Transverse colon (tissue), 4 donors: Measurements from ENCODE around the gene ZBTB5. TPM values are rescaled to one million over a fixed set of nuclear protein-coding genes. Genes with fewer than 3 reads are reported as not detected.

ENCODE experiments used
- DNase-seq: peaks from one replicate; pipeline ENCODE4 v3.0.0-alpha.2; 2019
- H3K27ac ChIP-seq, 4 donors: fragments of 200-600 bp; sonication (generic); 2 replicates each; pipeline ENCODE4 v1.5.1; 2016 to 2018; ENCODE audit warnings: inconsistent platforms in 4 of 4
- H3K27me3 ChIP-seq: fragments of 200-600 bp; sonication (generic); 2 replicates; pipeline ENCODE4 v1.5.1; 2017; ENCODE audit warnings: inconsistent platforms
- H3K36me3 ChIP-seq, 4 donors: fragments of 200-600 bp; sonication (generic); 2 replicates each; pipeline ENCODE4 v1.5.1; 2017 to 2019; ENCODE audit warnings: inconsistent platforms in 4 of 4
- H3K4me1 ChIP-seq, 4 donors: fragments of 200-600 bp; sonication (generic); 2 replicates each; pipeline ENCODE4 v1.5.1; 2017 to 2020; ENCODE audit warnings: inconsistent platforms in 4 of 4
- H3K4me3 ChIP-seq, 4 donors: fragments of 200-600 bp; sonication (generic); 1 replicate in 1 of 4; 2 replicates in 3 of 4; pipeline versions ENCODE4 v1.5.1 to v1.6.1; 2017 to 2019; ENCODE audit warnings: inconsistent platforms in 4 of 4
- H3K9me3 ChIP-seq, 2 donors: fragments of 200-600 bp; sonication (generic); 2 replicates each; pipeline ENCODE4 v1.5.1; 2017 to 2019; ENCODE audit warnings: inconsistent platforms in 2 of 2
- EP300 ChIP-seq: sonication (generic); formaldehyde crosslinking; IDR thresholded peaks from one replicate; pipeline ENCODE4 v1.6.1; 2017; ENCODE audit warnings: antibody characterized with exemption, low read depth
- POLR2A ChIP-seq: fragments of 450-650 bp; IDR thresholded peaks from one replicate; pipeline ENCODE4 v1.6.1; 2016; ENCODE audit warnings: antibody characterized with exemption, mild to moderate bottlenecking, moderate library complexity
- POLR2AphosphoS5 ChIP-seq, 3 donors: sonication (generic); formaldehyde crosslinking; IDR thresholded peaks; one replicate each; pipeline ENCODE4 v1.6.1; 2016; ENCODE audit warnings: antibody characterized with exemption in 3 of 3
- WGBS, 2 donors: methylation state at CpG; one replicate each; pipeline ENCODE4 v1.1.5; 2018; ENCODE audit warnings: low coverage in 1 of 2; 5-methylcytosine and 5-hydroxymethylcytosine counted together
- in situ Hi-C, 4 donors: fragments of 200-750 bp; cut with MboI; loops; one replicate each; pipeline versions ENCODE4 v1.15.0 to v1.15.1; 2017; ENCODE audit warnings: low sequenced_read_pairs in 3 of 4, low pct_ligation_motif_present in 1 of 4, low pct_unique_long_range_greater_than_20kb in 1 of 4
- intact Hi-C: fragments of 100-400 bp; cut with DNase I; formaldehyde crosslinking; loops from one replicate; pipeline ENCODE4 v1.15.1; 2023; ENCODE audit warnings: low total_unique reads
- total RNA-seq, 4 donors: library from RNA; depleted of rRNA; stranded (reverse); fragments of >200 nt; gene quantifications; one replicate each; pipeline ENCODE4 v1.1.0, GENCODE V29; 2016
- TF ChIP-seq, protein P1 (sequence below), 5 experiments: fragments of 200-600 bp in 3 of 5; fragments of 450-650 bp in 2 of 5; sonication (generic) in 3 of 5; IDR thresholded peaks; 1 replicate in 2 of 5; 2 replicates in 3 of 5; pipeline ENCODE4 v1.5.1; 2016 to 2017; ENCODE audit warnings: antibody characterized with exemption in 5 of 5, inconsistent platforms in 3 of 5, mild to moderate bottlenecking in 2 of 5, moderate library complexity in 1 of 5

ZBTB5 gene
- total RNA-seq, 4 donors from 2014 or later, result 3.2 to 14.6 (median 12.8) TPM

DNA sequence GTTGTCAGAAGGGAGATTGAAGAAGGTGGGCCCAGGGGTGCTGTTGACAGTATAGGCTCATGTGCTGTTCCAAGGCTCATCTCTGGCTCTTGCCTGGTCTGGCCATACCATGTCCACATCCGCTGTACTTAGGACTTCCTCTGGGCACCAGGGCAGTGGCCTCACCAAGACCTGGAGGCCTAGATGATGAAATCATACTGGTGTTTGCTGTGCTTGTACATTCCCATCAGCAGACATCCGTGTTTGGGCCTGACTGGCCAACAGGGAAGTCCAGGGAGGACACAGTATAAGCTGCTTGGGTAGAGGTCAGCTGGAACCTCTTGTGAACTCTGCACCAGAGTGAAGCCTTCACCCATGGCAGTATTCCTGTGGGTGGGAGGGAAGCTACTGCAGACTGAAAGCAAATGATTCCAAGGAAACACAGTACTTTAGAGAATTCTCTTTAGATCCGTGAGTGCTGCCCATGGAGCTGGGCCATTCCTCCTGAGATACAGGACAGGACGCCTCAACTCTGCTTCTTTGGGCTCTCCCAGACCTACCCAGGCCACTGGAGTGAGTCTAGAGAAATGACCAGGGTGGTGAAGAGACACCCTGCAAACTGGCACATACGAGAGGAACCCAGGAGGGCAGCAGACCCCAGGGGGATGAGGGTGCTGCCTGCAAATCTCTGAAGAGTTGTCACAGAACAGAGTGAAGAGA lies 43.0 kb upstream of the ZBTB5 start:
- Histone ChIP-seq H3K27me3 (no peaks in the 10 kb centered on the region), H3K9me3 (no peaks in the 10 kb centered on the region), H3K4me3 (no peak overlapping the region), H3K36me3 (peaks cover 0 to 2% (median 0%) of the 10 kb centered on the region in 4 donors), H3K27ac (no peak overlapping the region), H3K4me1 (no peaks in the 10 kb centered on the region)
- no peak for DNase-seq
- TF ChIP-seq EP300 (no peak), POLR2A (no peak), POLR2AphosphoS5 (IDR thresholded peaks at IDR 0.05) (no peak)
- TF ChIP-seq, protein P1, sequence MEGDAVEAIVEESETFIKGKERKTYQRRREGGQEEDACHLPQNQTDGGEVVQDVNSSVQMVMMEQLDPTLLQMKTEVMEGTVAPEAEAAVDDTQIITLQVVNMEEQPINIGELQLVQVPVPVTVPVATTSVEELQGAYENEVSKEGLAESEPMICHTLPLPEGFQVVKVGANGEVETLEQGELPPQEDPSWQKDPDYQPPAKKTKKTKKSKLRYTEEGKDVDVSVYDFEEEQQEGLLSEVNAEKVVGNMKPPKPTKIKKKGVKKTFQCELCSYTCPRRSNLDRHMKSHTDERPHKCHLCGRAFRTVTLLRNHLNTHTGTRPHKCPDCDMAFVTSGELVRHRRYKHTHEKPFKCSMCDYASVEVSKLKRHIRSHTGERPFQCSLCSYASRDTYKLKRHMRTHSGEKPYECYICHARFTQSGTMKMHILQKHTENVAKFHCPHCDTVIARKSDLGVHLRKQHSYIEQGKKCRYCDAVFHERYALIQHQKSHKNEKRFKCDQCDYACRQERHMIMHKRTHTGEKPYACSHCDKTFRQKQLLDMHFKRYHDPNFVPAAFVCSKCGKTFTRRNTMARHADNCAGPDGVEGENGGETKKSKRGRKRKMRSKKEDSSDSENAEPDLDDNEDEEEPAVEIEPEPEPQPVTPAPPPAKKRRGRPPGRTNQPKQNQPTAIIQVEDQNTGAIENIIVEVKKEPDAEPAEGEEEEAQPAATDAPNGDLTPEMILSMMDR (IDR thresholded peaks at IDR 0.05), result no peak
- WGBS, 2 donors, result 92 to 100% methylated on average over 1 to 5 of the region's 5 CpGs
- intact Hi-C loops, result no loop called here
- in situ Hi-C loops, result no loop called here

DNA sequence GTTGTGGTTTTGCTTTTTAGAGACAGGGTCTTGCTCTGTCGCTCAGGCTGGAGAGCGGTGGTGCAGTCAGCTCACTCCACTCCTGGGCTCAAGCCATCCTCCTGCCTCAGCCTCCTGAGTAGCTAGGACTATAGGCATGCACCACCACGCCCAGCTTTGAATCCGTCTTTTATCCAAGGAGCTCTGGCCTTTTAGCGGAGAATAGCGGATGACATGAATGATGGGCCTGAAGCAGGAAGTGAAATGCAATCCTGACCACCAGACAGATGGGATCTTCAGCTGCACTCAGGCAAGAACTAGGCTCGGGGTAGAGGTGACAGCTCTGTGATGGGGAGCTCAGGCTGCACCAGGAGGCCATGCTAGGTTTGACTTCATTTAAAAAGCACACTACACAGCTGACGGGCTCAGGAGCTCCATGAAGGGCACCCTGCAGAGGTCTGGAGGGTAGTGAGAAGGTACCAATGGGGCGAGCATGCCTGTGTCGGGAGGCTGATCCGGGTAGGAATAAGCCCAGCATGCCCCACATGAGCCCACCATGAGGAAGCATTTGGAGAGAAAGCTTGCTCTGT lies 42.4 kb upstream of the ZBTB5 start:
- TF ChIP-seq POLR2A, result no peak
- TF ChIP-seq, protein P1 (IDR thresholded peaks at IDR 0.05), result no peak
- TF ChIP-seq EP300, result no peak
- TF ChIP-seq POLR2AphosphoS5 (IDR thresholded peaks at IDR 0.05), result no peak
- no peaks in the 10 kb centered on the region for H3K4me1 ChIP-seq
- no peaks in the 10 kb centered on the region for H3K27me3 ChIP-seq
- intact Hi-C loops (no loop called here), in situ Hi-C loops (no loop called here)
- DNase-seq, result no peak
- H3K9me3 ChIP-seq, result no peaks in the 10 kb centered on the region
- H3K27ac ChIP-seq, result no peak overlapping the region
- H3K36me3 ChIP-seq, result peaks cover 0 to 9% (median 3%) of the 10 kb centered on the region in 4 donors
- 94 to 100% methylated on average over 3 to 11 of the region's 11 CpGs for WGBS, 2 donors
- H3K4me3 ChIP-seq, result no peak overlapping the region

DNA sequence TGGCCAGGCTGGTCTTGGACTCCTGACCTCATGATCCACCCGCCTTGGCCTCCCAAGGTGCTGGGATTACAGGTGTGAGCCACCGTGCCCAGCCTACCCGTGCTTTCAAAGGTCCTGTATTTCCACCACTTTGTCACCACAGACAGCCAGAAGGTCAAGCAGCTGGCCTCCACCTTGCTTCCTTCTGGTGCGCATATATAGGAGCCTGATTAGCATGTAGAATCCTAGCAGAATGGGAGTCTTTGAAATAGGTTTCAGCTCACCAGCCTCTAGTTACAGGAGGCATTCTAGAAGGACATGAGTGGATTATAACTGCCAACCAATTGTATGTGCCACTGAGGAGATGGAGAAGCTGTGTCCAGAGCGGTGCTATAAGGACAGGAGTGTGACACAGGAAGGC lies 39.4 kb upstream of the ZBTB5 start:
- WGBS, 2 donors, result 68 to 87% methylated on average over 3 to 5 of the region's 5 CpGs
- no peaks in the 10 kb centered on the region for H3K9me3 ChIP-seq
- no peaks in the 10 kb centered on the region for H3K4me1 ChIP-seq
- DNase-seq, result no peak
- intact Hi-C loops (no loop called here), in situ Hi-C loops (no loop called here)
- no peaks in the 10 kb centered on the region for H3K27me3 ChIP-seq
- peaks cover 0 to 18% (median 7%) of the 10 kb centered on the region in 4 donors for H3K36me3 ChIP-seq
- no peak overlapping the region for H3K27ac ChIP-seq
- no peak overlapping the region for H3K4me3 ChIP-seq
- TF ChIP-seq POLR2A (no peak), EP300 (no peak), POLR2AphosphoS5 (IDR thresholded peaks at IDR 0.05) (no peak)

DNA sequence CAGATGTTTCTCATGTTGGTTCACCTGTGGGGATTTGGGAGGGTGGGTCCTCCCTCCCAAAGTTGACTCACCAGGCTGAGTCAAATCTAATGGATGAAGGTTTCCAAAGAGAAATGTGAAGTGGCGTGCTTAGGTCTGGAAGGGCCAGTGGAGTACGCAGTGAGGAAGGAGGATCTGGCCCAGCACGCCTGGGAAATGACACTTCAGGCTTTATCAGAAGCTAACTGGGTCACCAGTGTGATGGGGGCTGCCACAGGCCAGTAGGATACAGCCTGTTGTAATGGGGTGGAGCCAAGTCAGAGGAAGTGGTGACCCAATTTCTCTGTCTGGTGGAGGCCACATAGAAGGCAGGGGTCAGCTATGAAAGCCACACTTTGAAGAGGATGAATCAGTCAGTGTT lies 38.5 kb upstream of the ZBTB5 start:
- Histone ChIP-seq H3K9me3 (no peaks in the 10 kb centered on the region), H3K27me3 (no peaks in the 10 kb centered on the region), H3K27ac (no peak overlapping the region), H3K4me3 (no peak overlapping the region), H3K4me1 (no peaks in the 10 kb centered on the region), H3K36me3 (peaks cover 0 to 20% (median 9%) of the 10 kb centered on the region in 4 donors)
- TF ChIP-seq POLR2A, result peak; percentile 25
- TF ChIP-seq, protein P1 (IDR thresholded peaks at IDR 0.05), result no peak
- DNase-seq, result peak; percentile 13
- in situ Hi-C loops (no loop called here), intact Hi-C loops (no loop called here)
- 85 to 94% methylated on average over 3 of the region's 3 CpGs for WGBS, 2 donors
